ENCODE results near the gene C5orf15. TPM values are rescaled to one million over a fixed set of nuclear protein-coding genes. Genes with fewer than 3 reads are reported as not detected.

Gene C5orf15
- total RNA-seq (2014; rRNA removed; shearing (Covaris generic)) (61.4 and 67.4 TPM in 2 replicates), polyA plus RNA-seq (2016; fragmentation: Nextera tagmentation; extraction: Ambion mirVana) (28.6 and 37.7 TPM in 2 replicates)
- long read RNA-seq, transcript C5orf15-201 (3 exons, 2,358 nt) = major isoform, 23 of 29 reads
- long read RNA-seq, partial matches to known transcripts = 3 of 29 reads
- long read RNA-seq, other reads (novel, unspliced or antisense) = 3 of 29 reads

DNA sequence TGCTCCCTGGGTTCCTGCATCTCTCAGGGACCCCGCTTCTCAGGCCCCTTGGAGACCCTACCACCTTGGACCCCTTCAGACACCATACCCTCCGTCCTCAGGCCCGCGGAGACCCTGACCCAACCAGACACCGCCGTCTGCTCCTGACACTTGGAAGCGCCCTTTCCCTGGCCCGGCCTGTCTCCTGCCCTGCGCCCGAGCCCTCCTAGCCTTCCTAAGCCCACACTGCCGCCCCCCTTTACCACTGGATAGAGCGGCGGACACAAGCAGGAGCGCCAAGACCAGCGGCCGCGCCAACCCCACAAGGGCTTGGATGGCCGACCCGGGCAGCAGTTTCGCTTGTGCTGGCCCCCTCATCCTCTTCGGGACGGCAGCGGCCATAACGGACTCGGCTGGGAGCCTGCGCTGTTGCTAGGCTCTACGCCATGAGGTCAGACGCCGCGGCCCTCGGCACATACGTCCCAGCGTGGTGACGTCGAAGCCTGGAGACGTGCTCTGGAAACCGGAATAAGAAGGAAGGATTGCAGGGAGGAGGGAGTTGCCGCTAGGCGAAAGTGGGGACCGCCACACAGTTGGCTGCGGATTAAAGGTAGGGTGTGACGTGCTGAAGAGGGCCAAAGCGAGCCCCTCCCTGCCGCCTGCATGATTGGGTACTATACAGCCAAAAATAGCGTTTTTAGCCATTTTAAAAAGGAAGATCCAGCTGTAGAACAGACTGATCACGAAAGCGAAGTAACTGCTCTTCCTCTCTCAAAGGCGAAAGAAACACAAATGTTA, at the start of gene C5orf15:
TSS of gene C5orf15 (minus strand) at position 422 of the 777 bp plus-strand sequence. CDS start at position 381, 41 bp downstream.
- TF ChIP-seq CREB1 (CRISPR knock-in tag; IDR thresholded peaks at IDR 0.05; ENCODE audit: low read depth) (peak; percentile 95), ZNF114 (CRISPR knock-in tag; IDR thresholded peaks at IDR 0.05) (no peak), POLR2AphosphoS5 (IDR thresholded peaks at IDR 0.05; ENCODE audit: low read depth) (peak; percentile 90)
- TF ChIP-seq, protein P1, sequence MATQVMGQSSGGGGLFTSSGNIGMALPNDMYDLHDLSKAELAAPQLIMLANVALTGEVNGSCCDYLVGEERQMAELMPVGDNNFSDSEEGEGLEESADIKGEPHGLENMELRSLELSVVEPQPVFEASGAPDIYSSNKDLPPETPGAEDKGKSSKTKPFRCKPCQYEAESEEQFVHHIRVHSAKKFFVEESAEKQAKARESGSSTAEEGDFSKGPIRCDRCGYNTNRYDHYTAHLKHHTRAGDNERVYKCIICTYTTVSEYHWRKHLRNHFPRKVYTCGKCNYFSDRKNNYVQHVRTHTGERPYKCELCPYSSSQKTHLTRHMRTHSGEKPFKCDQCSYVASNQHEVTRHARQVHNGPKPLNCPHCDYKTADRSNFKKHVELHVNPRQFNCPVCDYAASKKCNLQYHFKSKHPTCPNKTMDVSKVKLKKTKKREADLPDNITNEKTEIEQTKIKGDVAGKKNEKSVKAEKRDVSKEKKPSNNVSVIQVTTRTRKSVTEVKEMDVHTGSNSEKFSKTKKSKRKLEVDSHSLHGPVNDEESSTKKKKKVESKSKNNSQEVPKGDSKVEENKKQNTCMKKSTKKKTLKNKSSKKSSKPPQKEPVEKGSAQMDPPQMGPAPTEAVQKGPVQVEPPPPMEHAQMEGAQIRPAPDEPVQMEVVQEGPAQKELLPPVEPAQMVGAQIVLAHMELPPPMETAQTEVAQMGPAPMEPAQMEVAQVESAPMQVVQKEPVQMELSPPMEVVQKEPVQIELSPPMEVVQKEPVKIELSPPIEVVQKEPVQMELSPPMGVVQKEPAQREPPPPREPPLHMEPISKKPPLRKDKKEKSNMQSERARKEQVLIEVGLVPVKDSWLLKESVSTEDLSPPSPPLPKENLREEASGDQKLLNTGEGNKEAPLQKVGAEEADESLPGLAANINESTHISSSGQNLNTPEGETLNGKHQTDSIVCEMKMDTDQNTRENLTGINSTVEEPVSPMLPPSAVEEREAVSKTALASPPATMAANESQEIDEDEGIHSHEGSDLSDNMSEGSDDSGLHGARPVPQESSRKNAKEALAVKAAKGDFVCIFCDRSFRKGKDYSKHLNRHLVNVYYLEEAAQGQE (IDR thresholded peaks at IDR 0.05; ENCODE audit: unreplicated experiment) = peak; percentile 17
- TF ChIP-seq, protein P2, sequence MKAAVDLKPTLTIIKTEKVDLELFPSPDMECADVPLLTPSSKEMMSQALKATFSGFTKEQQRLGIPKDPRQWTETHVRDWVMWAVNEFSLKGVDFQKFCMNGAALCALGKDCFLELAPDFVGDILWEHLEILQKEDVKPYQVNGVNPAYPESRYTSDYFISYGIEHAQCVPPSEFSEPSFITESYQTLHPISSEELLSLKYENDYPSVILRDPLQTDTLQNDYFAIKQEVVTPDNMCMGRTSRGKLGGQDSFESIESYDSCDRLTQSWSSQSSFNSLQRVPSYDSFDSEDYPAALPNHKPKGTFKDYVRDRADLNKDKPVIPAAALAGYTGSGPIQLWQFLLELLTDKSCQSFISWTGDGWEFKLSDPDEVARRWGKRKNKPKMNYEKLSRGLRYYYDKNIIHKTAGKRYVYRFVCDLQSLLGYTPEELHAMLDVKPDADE (IDR thresholded peaks at IDR 0.05) = peak; percentile 37; the same call in 1 of the 2 replicates
- Histone ChIP-seq H3K36me3 (ENCODE audit: insufficient read depth) (peaks cover 20% of the 10 kb centered on the region), H2AFZ (peak within 1 kb of the TSS; percentile 90), H3F3A (replicated peaks; ENCODE audit: low read depth) (peaks cover 11% of the 10 kb centered on the region; the same call in 1 of the 2 replicates), H3K79me2 (replicated peaks; ENCODE audit: insufficient read depth) (peaks cover 46% of the 10 kb centered on the region), H3K27ac (ENCODE audit: low read depth) (peak within 1 kb of the TSS; percentile 65; the same call in 1 of the 2 replicates), H3K9me2 (ENCODE audit: insufficient read depth) (no peaks in the 10 kb centered on the region), H3K4me2 (peak within 1 kb of the TSS; percentile 94), H3K4me1 (ENCODE audit: insufficient read depth) (no peaks in the 10 kb centered on the region; the same call in 1 of the 2 replicates), H3K27me3 (ENCODE audit: insufficient read depth) (no peaks in the 10 kb centered on the region), H4K20me1 (replicated peaks; ENCODE audit: insufficient read depth) (no peaks in the 10 kb centered on the region; the same call in 1 of the 2 replicates), H3K4me3 (peak within 1 kb of the TSS; percentile 84)
- H3K4me3 Mint-ChIP-seq = peak within 1 kb of the TSS; percentile 97
- peaks cover 14% of the 10 kb centered on the region for H3K27me3 Mint-ChIP-seq (ENCODE audit: insufficient read depth, low read depth, poor library complexity)
- DNase-seq (ENCODE audit: low spot score) (peak; percentile 99), ATAC-seq (peak; percentile 95)
- peak within 1 kb of the TSS; percentile 96 for H3K27ac Mint-ChIP-seq
- peaks cover 18% of the 10 kb centered on the region for H3K36me3 Mint-ChIP-seq (ENCODE audit: low read depth)
- H3K4me1 Mint-ChIP-seq = peaks cover 11% of the 10 kb centered on the region; the same call in 2 of the 3 replicates
- no peaks in the 10 kb centered on the region for H3K9me3 Mint-ChIP-seq

DNA sequence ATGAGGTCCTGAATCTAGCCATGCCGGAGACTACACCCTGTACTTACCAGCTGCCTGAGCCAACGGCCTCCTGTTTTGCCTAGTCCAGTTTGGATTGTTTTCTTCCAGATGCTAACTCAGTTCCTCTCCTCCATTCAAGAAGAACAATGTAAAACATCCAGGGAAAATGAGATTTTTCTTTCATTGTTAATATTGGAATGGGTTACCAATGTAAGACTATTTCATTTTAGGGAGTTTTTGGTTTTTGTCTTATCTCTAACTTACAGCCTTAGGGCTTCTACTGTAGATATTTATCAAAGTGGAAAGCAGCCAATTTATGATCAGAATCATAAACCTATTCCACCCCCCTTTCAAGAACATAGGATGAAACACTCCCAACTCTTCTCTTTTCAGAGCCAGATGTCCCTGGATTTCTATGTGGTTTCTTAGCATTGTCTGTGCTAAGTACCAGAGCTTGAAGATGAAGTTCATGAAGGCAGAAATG, 39.9 kb upstream of the C5orf15 start:
- no peaks in the 10 kb centered on the region for H3K9me3 Mint-ChIP-seq
- H3K4me1 Mint-ChIP-seq = peaks cover 19% of the 10 kb centered on the region
- Histone ChIP-seq H3F3A (replicated peaks; ENCODE audit: low read depth) (peaks cover 8% of the 10 kb centered on the region), H3K4me3 (no peak overlapping the region), H3K36me3 (ENCODE audit: insufficient read depth) (no peaks in the 10 kb centered on the region), H3K27ac (ENCODE audit: low read depth) (no peak overlapping the region), H3K79me2 (replicated peaks; ENCODE audit: insufficient read depth) (peaks cover 9% of the 10 kb centered on the region), H4K20me1 (replicated peaks; ENCODE audit: insufficient read depth) (peaks cover 2% of the 10 kb centered on the region; the same call in 1 of the 2 replicates), H2AFZ (peak overlapping the region; percentile 80; the same call in 1 of the 2 replicates), H3K27me3 (ENCODE audit: insufficient read depth) (no peaks in the 10 kb centered on the region), H3K4me1 (ENCODE audit: insufficient read depth) (peaks cover 22% of the 10 kb centered on the region), H3K9me2 (ENCODE audit: insufficient read depth) (no peaks in the 10 kb centered on the region), H3K4me2 (peak overlapping the region; percentile 74)
- ATAC-seq (no peak), DNase-seq (ENCODE audit: low spot score) (no peak)
- H3K36me3 Mint-ChIP-seq (ENCODE audit: low read depth) = no peaks in the 10 kb centered on the region; the same call in 2 of the 3 replicates
- H3K27me3 Mint-ChIP-seq (ENCODE audit: insufficient read depth, low read depth, poor library complexity) = peaks cover 16% of the 10 kb centered on the region
- no peak overlapping the region for H3K27ac Mint-ChIP-seq
- peak overlapping the region; percentile 30; the same call in 1 of the 3 replicates for H3K4me3 Mint-ChIP-seq
- TF ChIP-seq, protein P3, sequence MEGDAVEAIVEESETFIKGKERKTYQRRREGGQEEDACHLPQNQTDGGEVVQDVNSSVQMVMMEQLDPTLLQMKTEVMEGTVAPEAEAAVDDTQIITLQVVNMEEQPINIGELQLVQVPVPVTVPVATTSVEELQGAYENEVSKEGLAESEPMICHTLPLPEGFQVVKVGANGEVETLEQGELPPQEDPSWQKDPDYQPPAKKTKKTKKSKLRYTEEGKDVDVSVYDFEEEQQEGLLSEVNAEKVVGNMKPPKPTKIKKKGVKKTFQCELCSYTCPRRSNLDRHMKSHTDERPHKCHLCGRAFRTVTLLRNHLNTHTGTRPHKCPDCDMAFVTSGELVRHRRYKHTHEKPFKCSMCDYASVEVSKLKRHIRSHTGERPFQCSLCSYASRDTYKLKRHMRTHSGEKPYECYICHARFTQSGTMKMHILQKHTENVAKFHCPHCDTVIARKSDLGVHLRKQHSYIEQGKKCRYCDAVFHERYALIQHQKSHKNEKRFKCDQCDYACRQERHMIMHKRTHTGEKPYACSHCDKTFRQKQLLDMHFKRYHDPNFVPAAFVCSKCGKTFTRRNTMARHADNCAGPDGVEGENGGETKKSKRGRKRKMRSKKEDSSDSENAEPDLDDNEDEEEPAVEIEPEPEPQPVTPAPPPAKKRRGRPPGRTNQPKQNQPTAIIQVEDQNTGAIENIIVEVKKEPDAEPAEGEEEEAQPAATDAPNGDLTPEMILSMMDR (conservative IDR thresholded peaks at IDR 0.05; ENCODE audit: low read depth in 2 of 2) = no peak
- TF ChIP-seq NANOG (IDR thresholded peaks at IDR 0.05; ENCODE audit: borderline replicate concordance) = no peak
- TF ChIP-seq, protein P2 (IDR thresholded peaks at IDR 0.05) = no peak
- TF ChIP-seq POLR2AphosphoS5 (IDR thresholded peaks at IDR 0.05; ENCODE audit: low read depth) = no peak
- no peak for TF ChIP-seq ZNF114 (CRISPR knock-in tag; IDR thresholded peaks at IDR 0.05)
- TF ChIP-seq CREB1 (CRISPR knock-in tag; IDR thresholded peaks at IDR 0.05; ENCODE audit: low read depth) = no peak
- TF ChIP-seq, protein P1 (IDR thresholded peaks at IDR 0.05; ENCODE audit: unreplicated experiment) = no peak
- no peak for TF ChIP-seq JUNB (IDR thresholded peaks at IDR 0.05; ENCODE audit: unreplicated experiment)
